IMR-90 (cell line): ENCODE data around the gene MDC1. TPM values are rescaled to one million over a fixed set of nuclear protein-coding genes. Genes with fewer than 3 reads are reported as not detected.

Experiments used
- ATAC-seq: fragments of 200-7000 bp; cut with Tn5 transposase; 2 replicates; pipeline ENCODE4 v1.9.1; 2020; ENCODE audit warnings: low read depth, mild to moderate bottlenecking, moderate library complexity
- BruUV-seq: library from RNA; stranded (reverse); fragments of 400-500 nt; replicated peaks from 2 replicates; lab custom pipeline; 2021; lab: Mats Ljungman, UMichigan
- CTCF ChIA-PET: fragments of 300-600 bp; formaldehyde crosslinking; extraction: SDS; loops from one replicate; lab custom pipeline; 2021; ENCODE audit warnings: antibody characterized with exemption; lab: Yijun Ruan, JAX
- POLR2A ChIA-PET: fragments of 300-600 bp; sonication (Branson Sonifier 250); formaldehyde crosslinking; loops from one replicate; lab custom pipeline; 2022; ENCODE audit warnings: antibody characterized with exemption; ENCODE audit not compliant: unreplicated experiment; lab: Charles Lee
- DNase-seq: peaks from one replicate; pipeline ENCODE4 v3.0.0; 2013
- H2AFZ ChIP-seq: replicated peaks from 2 replicates; pipeline ENCODE3; 2013; ENCODE audit warnings: low read length, mild to moderate bottlenecking; ENCODE audit not compliant: poor library complexity
- H2AK5ac ChIP-seq: 2 replicates; pipeline ENCODE4 v1.6.1; 2013; ENCODE audit warnings: low read depth, low read length, inconsistent platforms
- H2AK9ac ChIP-seq: replicated peaks from 2 replicates; pipeline ENCODE3; 2013; ENCODE audit warnings: mild to moderate bottlenecking, low read depth, low read length, moderate library complexity; ENCODE audit not compliant: poor library complexity
- H2BK120ac ChIP-seq: 2 replicates; pipeline ENCODE4 v1.6.1; 2013; ENCODE audit warnings: low read depth, low read length, inconsistent platforms
- H2BK15ac ChIP-seq: 3 replicates; pipeline ENCODE4 v1.6.1; 2013; ENCODE audit warnings: low read depth, low read length, inconsistent platforms
- H2BK20ac ChIP-seq: 2 replicates; pipeline ENCODE4 v1.6.1; 2013; ENCODE audit warnings: low read depth, mild to moderate bottlenecking, inconsistent platforms, low read length, moderate library complexity
- H2BK5ac ChIP-seq: 2 replicates; pipeline ENCODE4 v1.6.1; 2013; ENCODE audit warnings: mild to moderate bottlenecking, low read depth, low read length, inconsistent platforms; ENCODE audit not compliant: poor library complexity, severe bottlenecking
- H3K14ac ChIP-seq: replicated peaks from 2 replicates; pipeline ENCODE4 v1.6.1; 2013; ENCODE audit warnings: low read depth, low read length, inconsistent platforms
- H3K18ac ChIP-seq: 2 replicates; pipeline ENCODE4 v1.6.1; 2013; ENCODE audit warnings: low read depth, low read length, control low read depth
- H3K23ac ChIP-seq: 2 replicates; pipeline ENCODE4 v1.6.1; 2013; ENCODE audit warnings: low read depth, low read length, inconsistent platforms
- H3K27ac ChIP-seq: 2 replicates; pipeline ENCODE4 v1.5.1; 2013; ENCODE audit warnings: mild to moderate bottlenecking, control low read depth, low read length; ENCODE audit not compliant: insufficient read depth
- H3K27me3 ChIP-seq: 2 replicates; pipeline ENCODE4 v1.6.1; 2013; ENCODE audit warnings: low read length; ENCODE audit not compliant: control insufficient read depth, insufficient read depth
- H3K36me3 ChIP-seq: 2 replicates; pipeline ENCODE4 v1.6.1; 2013; ENCODE audit warnings: low read length, mixed read lengths; ENCODE audit not compliant: control insufficient read depth, insufficient read depth
- H3K4ac ChIP-seq: 2 replicates; pipeline ENCODE4 v1.6.1; 2013; ENCODE audit warnings: low read depth, low read length, inconsistent platforms
- H3K4me1 ChIP-seq: 2 replicates; pipeline ENCODE4 v1.6.1; 2013; ENCODE audit warnings: low read length, mixed read lengths; ENCODE audit not compliant: control insufficient read depth, insufficient read depth
- H3K4me2 ChIP-seq: 2 replicates; pipeline ENCODE4 v1.6.1; 2013; ENCODE audit warnings: low read depth, mild to moderate bottlenecking, control low read depth, low read length, moderate library complexity
- H3K4me3 ChIP-seq: 2 replicates; pipeline ENCODE4 v1.5.1; 2013; ENCODE audit warnings: low read depth, mild to moderate bottlenecking, control low read depth, low read length, moderate library complexity; ENCODE audit not compliant: insufficient read depth
- H3K56ac ChIP-seq: 2 replicates; pipeline ENCODE4 v1.6.1; 2013; ENCODE audit warnings: low read length, inconsistent platforms; ENCODE audit not compliant: insufficient read depth; ENCODE audit errors: extremely low read depth
- H3K79me1 ChIP-seq, 2 experiments: 2 replicates each; pipeline ENCODE4 v1.6.1; 2013; ENCODE audit warnings: low read length in 2 of 2, inconsistent platforms in 1 of 2, low read depth in 1 of 2
- H3K9ac ChIP-seq: 2 replicates; pipeline ENCODE4 v1.6.1; 2013; ENCODE audit warnings: low read depth, low read length, control low read depth
- H3K9me1 ChIP-seq: 2 replicates; pipeline ENCODE4 v1.6.1; 2013; ENCODE audit warnings: low read length, inconsistent platforms; ENCODE audit not compliant: insufficient read depth
- H3K9me3 ChIP-seq: 2 replicates; pipeline ENCODE4 v1.6.1; 2013; ENCODE audit warnings: low read length; ENCODE audit not compliant: control insufficient read depth, insufficient read depth
- H4K20me1 ChIP-seq: 2 replicates; pipeline ENCODE4 v1.6.1; 2013; ENCODE audit warnings: low read length, inconsistent platforms; ENCODE audit not compliant: insufficient read depth
- H4K5ac ChIP-seq: 2 replicates; pipeline ENCODE4 v1.6.1; 2013; ENCODE audit warnings: mild to moderate bottlenecking, low read depth, low read length, control low read depth
- H4K8ac ChIP-seq, 2 experiments: 2 replicates each; pipeline ENCODE4 v1.6.1; 2013; ENCODE audit warnings: low read depth in 2 of 2, low read length in 2 of 2, control low read depth in 1 of 2, inconsistent platforms in 1 of 2
- H4K91ac ChIP-seq: 2 replicates; pipeline ENCODE4 v1.6.1; 2013; ENCODE audit warnings: low read depth, low read length, inconsistent platforms; ENCODE audit not compliant: insufficient read depth
- BHLHE40 ChIP-seq: fragments of 150-350 bp; IDR thresholded peaks from 2 replicates; pipeline ENCODE4 v1.6.1; 2016; ENCODE audit warnings: mild to moderate bottlenecking, low read depth, low read length
- CEBPB ChIP-seq: IDR thresholded peaks from 2 replicates; pipeline ENCODE4 v1.6.1; 2012; ENCODE audit warnings: low read depth, low read length, improper control_type of control experiment
- CHD1 ChIP-seq: IDR thresholded peaks from 2 replicates; pipeline ENCODE4 v1.6.1; 2012; ENCODE audit warnings: low read depth, low read length, improper control_type of control experiment
- ELK1 ChIP-seq: fragments of 150-350 bp; IDR thresholded peaks from 2 replicates; pipeline ENCODE4 v1.6.1; 2016; ENCODE audit warnings: low read depth, mild to moderate bottlenecking, low read length, moderate library complexity, borderline replicate concordance
- FOS ChIP-seq: fragments of 150-350 bp; IDR thresholded peaks from 2 replicates; pipeline ENCODE4 v1.6.1; 2016; ENCODE audit warnings: low read depth, low read length
- MAFK ChIP-seq: IDR thresholded peaks from 2 replicates; pipeline ENCODE4 v1.6.1; 2012; ENCODE audit warnings: low read depth, low read length, improper control_type of control experiment
- MAZ ChIP-seq: IDR thresholded peaks from 2 replicates; pipeline ENCODE4 v1.6.1; 2012; ENCODE audit warnings: low read depth, mild to moderate bottlenecking, low read length, improper control_type of control experiment, moderate library complexity, borderline replicate concordance
- MXI1 ChIP-seq: IDR thresholded peaks from 2 replicates; pipeline ENCODE4 v1.6.1; 2012; ENCODE audit warnings: low read depth, mild to moderate bottlenecking, low read length, moderate library complexity, borderline replicate concordance
- NFE2L2 ChIP-seq: fragments of 150-350 bp; IDR thresholded peaks from 2 replicates; pipeline ENCODE4 v1.6.1; 2016; ENCODE audit warnings: low read depth, mild to moderate bottlenecking, low read length
- POLR2A ChIP-seq: IDR thresholded peaks from 2 replicates; pipeline ENCODE4 v1.6.1; 2012; ENCODE audit warnings: mild to moderate bottlenecking, low read depth, low read length
- RAD21 ChIP-seq: IDR thresholded peaks from 2 replicates; pipeline ENCODE4 v1.6.1; 2012; ENCODE audit warnings: low read length, improper control_type of control experiment
- RCOR1 ChIP-seq: IDR thresholded peaks from 2 replicates; pipeline ENCODE4 v1.6.1; 2012; ENCODE audit warnings: mild to moderate bottlenecking, low read length, improper control_type of control experiment; ENCODE audit not compliant: insufficient replicate concordance
- RFX5 ChIP-seq: IDR thresholded peaks from 2 replicates; pipeline ENCODE4 v1.8.0; 2012; ENCODE audit warnings: low read depth, mild to moderate bottlenecking, low read length, moderate library complexity
- USF2 ChIP-seq: fragments of 150-350 bp; IDR thresholded peaks from 2 replicates; pipeline ENCODE4 v1.6.1; 2017; ENCODE audit warnings: mild to moderate bottlenecking, antibody characterized with exemption, low read length, low read depth
- WGBS, 2 experiments: methylation state at CpG; one replicate each; pipeline versions ENCODE4 v1.1.5 to v1.1.7; 2013; ENCODE audit warnings: missing lambda C conversion rate in 2 of 2; ENCODE audit not compliant: insufficient read length in 1 of 2; ENCODE audit errors: extremely low coverage in 2 of 2; 5-methylcytosine and 5-hydroxymethylcytosine counted together
- dilution Hi-C: fragments of 300-500 bp; cut with HindIII; formaldehyde crosslinking; loops from one replicate; pipeline ENCODE4 v1.14.3; 2018; ENCODE audit warnings: low sequenced_read_pairs; ENCODE audit not compliant: unreplicated experiment
- in situ Hi-C: fragments of 300-500 bp; cut with MboI; formaldehyde crosslinking; loops from 3 replicates; pipeline ENCODE4 v1.14.3; 2019; ENCODE audit warnings: low sequenced_read_pairs, inconsistent platforms, mixed read lengths
- intact Hi-C: fragments of 100-400 bp; cut with micrococcal nuclease; formaldehyde crosslinking; loops from 2 replicates; pipeline ENCODE4 v1.10.0; 2022
- polyA plus RNA-seq, 3 experiments: library from polyadenylated mRNA; depleted of rRNA; stranded (reverse); fragments of >200 nt; gene quantifications; 2 replicates each; pipeline ENCODE4 v1.2.3, GENCODE V29; 2012; ENCODE audit warnings: low replicate concordance in 1 of 3
- total RNA-seq: library from RNA; depleted of rRNA; stranded (reverse); fragments of >200 nt; gene quantifications from 2 replicates; pipeline ENCODE4 v1.2.3, GENCODE V29; 2012

Gene MDC1
- total and polyA plus RNA-seq, 2 of the 4 experiments (the other 2 are of a cell fraction), result 4.5 to 12.1 TPM

- ATAC-seq (peak; percentile 63), DNase-seq (peak; percentile 95)
- peak overlapping the region; percentile 98 for H2AK5ac ChIP-seq
- peaks cover 54% of the 10 kb centered on the region for H3K36me3 ChIP-seq
- dilution Hi-C loops, result no loop called here
- peaks cover 80% of the 10 kb centered on the region for H4K20me1 ChIP-seq
- H3K79me1 ChIP-seq, result peaks cover 0 to 35% of the 10 kb centered on the region in 2 experiments
- WGBS, 2 experiments, result no CpG with 5 or more reads among the region's 11 CpGs
- H2AK9ac ChIP-seq, result peak overlapping the region; percentile 95
- peak overlapping the region; percentile 88 for H2BK120ac ChIP-seq
- H2BK20ac ChIP-seq, result peak overlapping the region; percentile 55
- POLR2A ChIA-PET, result interaction anchor here (0.5 to 1.8 kb wide), 4 partner anchors 10 to 229 kb away, joined by 3 to 7 read pairs (median 5); partner anchors contain the start of gene DHX16
- H3K9me1 ChIP-seq, result no peaks in the 10 kb centered on the region
- H2BK15ac ChIP-seq, result peak overlapping the region; percentile 96; the same call in 2 of the 3 replicates
- peak overlapping the region; percentile 100 for H3K27ac ChIP-seq
- peak overlapping the region; percentile 92 for H3K18ac ChIP-seq
- peak overlapping the region; percentile 100 for H3K14ac ChIP-seq
- H4K8ac ChIP-seq, result peak overlapping the region; percentile 90 to 96
- H3K23ac ChIP-seq, result peak overlapping the region; percentile 100
- peak overlapping the region; percentile 59 for H2AFZ ChIP-seq
- peak overlapping the region; percentile 61 for H4K5ac ChIP-seq
- in situ Hi-C loops, result loop anchor here (5.0 kb wide), 1 partner anchor 40 kb away; the partner anchor contains the start of gene TUBB
- H3K4me1 ChIP-seq, result peaks cover 14% of the 10 kb centered on the region
- peak overlapping the region; percentile 99 for H4K91ac ChIP-seq
- H3K4me3 ChIP-seq, result peak overlapping the region; percentile 97
- no peaks in the 10 kb centered on the region for H3K9me3 ChIP-seq
- H3K27me3 ChIP-seq, result no peaks in the 10 kb centered on the region
- H2BK5ac ChIP-seq, result peak overlapping the region; percentile 96
- peak overlapping the region; percentile 100 for H3K9ac ChIP-seq
- intact Hi-C loops, result loop anchor here (1.0 to 5.0 kb wide), 3 partner anchors 39 to 405 kb away; no protein-coding TSS in a partner anchor
- CTCF ChIA-PET, result interaction anchor here (2.0 kb wide), 1 partner anchor 41 kb away, joined by 8 read pairs; no protein-coding TSS in a partner anchor
- H3K56ac ChIP-seq, result peak overlapping the region; percentile 100
- H3K4me2 ChIP-seq, result peak overlapping the region; percentile 99
- H3K4ac ChIP-seq, result peak overlapping the region; percentile 98
- BruUV-seq, result TSS peak; percentile 93
- TF ChIP-seq MXI1, result peak; percentile 47; the same call in 1 of the 2 replicates
- no peak for TF ChIP-seq RFX5
- peak; percentile 97 for TF ChIP-seq POLR2A
- TF ChIP-seq USF2, result no peak
- peak; percentile 31; the same call in 1 of the 2 replicates for TF ChIP-seq NFE2L2
- peak; percentile 98 for TF ChIP-seq MAZ
- TF ChIP-seq RAD21, result peak; percentile 5; the same call in 1 of the 2 replicates
- TF ChIP-seq RCOR1, result no peak
- peak; percentile 98 for TF ChIP-seq FOS
- TF ChIP-seq MAFK, result peak; percentile 39; the same call in 1 of the 2 replicates
- TF ChIP-seq ELK1, result no peak
- TF ChIP-seq CEBPB, result no peak
- TF ChIP-seq CHD1, result 0 out of 2 replicates have a peak, but pooled peaks have one; percentile 62
- peak; percentile 43; the same call in 1 of the 2 replicates for TF ChIP-seq BHLHE40
Observed at GRCh38 chr6:30682143-30683117, 34.7 kb downstream of the MDC1 start.
